Measurements from ENCODE around the gene TMEM150A.
"Not testable (repeated sequence)": the region's sequence is repeated elsewhere in the genome, so short reads cannot be mapped to it uniquely, and the experiment has no call there.

The TMEM150A gene

GRCh38 chr2:85595301-85596025, 7.0 kb downstream of the TMEM150A start, which contains the start of gene RNF181:
Gene RNF181, plus strand, starts transcription at chr2:85595745. Its CDS starts 19 bp downstream, at chr2:85595764.
- H3K9me3 ChIP-seq (replicated peaks in 1 of 2; ENCODE audit: control insufficient read depth in 2 of 2, insufficient read depth in 1 of 2, low read depth in 1 of 2, low read length in 2 of 2): peaks cover 0 to 2% of the 10 kb centered on the region in 2 donors
- peak within 1 kb of the TSS; percentile 86 to 99 for H3K4me3 ChIP-seq (ENCODE audit: low read length in 2 of 2)
- peak within 1 kb of the TSS; percentile 38 for H3K23ac ChIP-seq (ENCODE audit: low read depth, low read length, poor library complexity)
- H3K4me2 ChIP-seq (ENCODE audit: insufficient read depth, low read length, poor library complexity, severe bottlenecking): peak within 1 kb of the TSS; percentile 84
- no peak within 1 kb of the TSS for H3K4ac ChIP-seq (ENCODE audit: low read length)
- H4K91ac ChIP-seq (ENCODE audit: low read depth, low read length, poor library complexity): no peak within 1 kb of the TSS
- no peak within 1 kb of the TSS for H2BK120ac ChIP-seq (ENCODE audit: low read depth, low read length)
- peaks cover 27 to 37% of the 10 kb centered on the region in 2 donors for H3K36me3 ChIP-seq (replicated peaks in 1 of 2; ENCODE audit: control insufficient read depth in 2 of 2, insufficient read depth in 2 of 2, low read length in 2 of 2)
- peaks cover 8 to 13% of the 10 kb centered on the region in 2 donors for H3K4me1 ChIP-seq (ENCODE audit: control insufficient read depth in 2 of 2, insufficient read depth in 1 of 2, low read depth in 1 of 2, low read length in 2 of 2)
- H3K79me1 ChIP-seq (ENCODE audit: low read depth, low read length): peaks cover 10% of the 10 kb centered on the region
- no peak within 1 kb of the TSS for H2BK12ac ChIP-seq (ENCODE audit: low read length)
- peak within 1 kb of the TSS; percentile 89 for H2AFZ ChIP-seq (ENCODE audit: low read length)
- peak within 1 kb of the TSS; percentile 95 for H3K9ac ChIP-seq (ENCODE audit: low read depth, low read length, poor library complexity)
- peak within 1 kb of the TSS; percentile 62 for H2BK5ac ChIP-seq (ENCODE audit: low read length)
- no peak within 1 kb of the TSS for H4K8ac ChIP-seq (ENCODE audit: low read depth, low read length)
- peak within 1 kb of the TSS; percentile 75 for H3K27ac ChIP-seq (replicated peaks; ENCODE audit: low read length)
- peak; percentile 96 for DNase-seq (ENCODE audit: low spot score)
- H3K14ac ChIP-seq (ENCODE audit: low read length): no peak within 1 kb of the TSS
- peak within 1 kb of the TSS; percentile 31 for H2AK5ac ChIP-seq (ENCODE audit: low read depth, low read length)
- H2BK15ac ChIP-seq (ENCODE audit: low read length): no peak within 1 kb of the TSS
- peaks cover 0 to 3% (median 0%) of the 10 kb centered on the region in 3 experiments for H3K27me3 ChIP-seq (ENCODE audit: control insufficient read depth in 3 of 3, insufficient read depth in 3 of 3, low read depth in 1 of 3, low read length in 3 of 3)
- no CpG with 5 or more reads among the region's 47 CpGs for WGBS, 2 donors (ENCODE audit: extremely low coverage in 2 of 2, insufficient read length in 2 of 2, insufficient replicate concordance in 1 of 2)
- peak within 1 kb of the TSS; percentile 92 for H3K18ac ChIP-seq (ENCODE audit: low read length)

DNA sequence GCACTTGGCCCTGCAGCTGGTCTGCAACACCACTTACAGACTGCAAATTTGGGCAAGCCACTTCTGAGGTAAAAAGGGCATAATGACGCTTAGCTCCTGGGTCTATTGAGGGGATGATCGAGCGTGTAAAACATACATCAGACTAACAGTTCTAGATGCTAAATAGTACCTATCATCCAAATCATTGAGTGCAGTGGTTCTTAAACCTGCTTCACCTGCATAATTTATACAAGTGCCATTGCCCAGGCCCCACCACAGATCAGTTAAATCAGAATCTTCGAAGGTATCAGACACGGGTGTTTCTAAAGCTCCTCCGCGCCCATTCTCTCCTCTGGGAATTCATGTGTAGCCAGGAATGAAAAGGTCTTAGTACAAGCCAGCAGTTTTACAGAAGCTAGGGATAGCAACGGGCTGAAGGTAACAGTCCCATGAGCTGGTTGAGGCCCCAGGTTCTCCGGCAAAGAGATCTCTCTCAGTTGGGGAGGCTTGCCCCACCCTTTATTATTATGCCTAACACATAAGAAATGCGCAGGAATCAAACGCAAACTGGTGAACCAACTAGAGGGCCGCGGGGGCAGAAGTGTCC, 7.7 kb downstream of the TMEM150A start:
- H3K4me2 ChIP-seq (ENCODE audit: insufficient read depth, low read length, poor library complexity, severe bottlenecking): peak overlapping the region; percentile 73
- H3K79me1 ChIP-seq (ENCODE audit: low read depth, low read length): peaks cover 10% of the 10 kb centered on the region
- H3K9me3 ChIP-seq (replicated peaks in 1 of 2; ENCODE audit: control insufficient read depth in 2 of 2, insufficient read depth in 1 of 2, low read depth in 1 of 2, low read length in 2 of 2): peaks cover 0 to 2% of the 10 kb centered on the region in 2 donors
- H3K14ac ChIP-seq (ENCODE audit: low read length): no peak overlapping the region
- H2AFZ ChIP-seq (ENCODE audit: low read length): peak overlapping the region; percentile 88
- H4K91ac ChIP-seq (ENCODE audit: low read depth, low read length, poor library complexity): no peak overlapping the region
- peak overlapping the region; percentile 86 to 87 for H3K4me3 ChIP-seq (ENCODE audit: low read length in 2 of 2)
- peaks cover 0 to 3% (median 0%) of the 10 kb centered on the region in 3 experiments for H3K27me3 ChIP-seq (ENCODE audit: control insufficient read depth in 3 of 3, insufficient read depth in 3 of 3, low read depth in 1 of 3, low read length in 3 of 3)
- H3K4ac ChIP-seq (ENCODE audit: low read length): no peak overlapping the region
- H3K9ac ChIP-seq (ENCODE audit: low read depth, low read length, poor library complexity): no peak overlapping the region
- H3K36me3 ChIP-seq (replicated peaks in 1 of 2; ENCODE audit: control insufficient read depth in 2 of 2, insufficient read depth in 2 of 2, low read length in 2 of 2): peaks cover 23 to 33% of the 10 kb centered on the region in 2 donors
- no peak for DNase-seq (ENCODE audit: low spot score)
- no peak overlapping the region for H2BK12ac ChIP-seq (ENCODE audit: low read length)
- no peak overlapping the region for H2BK120ac ChIP-seq (ENCODE audit: low read depth, low read length)
- no CpG with 5 or more reads among the region's 13 CpGs for WGBS, 2 donors (ENCODE audit: extremely low coverage in 2 of 2, insufficient read length in 2 of 2, insufficient replicate concordance in 1 of 2)
- H3K4me1 ChIP-seq (ENCODE audit: control insufficient read depth in 2 of 2, insufficient read depth in 1 of 2, low read depth in 1 of 2, low read length in 2 of 2): peaks cover 8 to 15% of the 10 kb centered on the region in 2 donors
- H2AK5ac ChIP-seq (ENCODE audit: low read depth, low read length): no peak overlapping the region
- H3K23ac ChIP-seq (ENCODE audit: low read depth, low read length, poor library complexity): no peak overlapping the region
- H2BK5ac ChIP-seq (ENCODE audit: low read length): no peak overlapping the region
- H2BK15ac ChIP-seq (ENCODE audit: low read length): no peak overlapping the region
- peak overlapping the region; percentile 75 for H3K27ac ChIP-seq (replicated peaks; ENCODE audit: low read length)
- peak overlapping the region; percentile 92 for H3K18ac ChIP-seq (ENCODE audit: low read length)
- H4K8ac ChIP-seq (ENCODE audit: low read depth, low read length): no peak overlapping the region

DNA sequence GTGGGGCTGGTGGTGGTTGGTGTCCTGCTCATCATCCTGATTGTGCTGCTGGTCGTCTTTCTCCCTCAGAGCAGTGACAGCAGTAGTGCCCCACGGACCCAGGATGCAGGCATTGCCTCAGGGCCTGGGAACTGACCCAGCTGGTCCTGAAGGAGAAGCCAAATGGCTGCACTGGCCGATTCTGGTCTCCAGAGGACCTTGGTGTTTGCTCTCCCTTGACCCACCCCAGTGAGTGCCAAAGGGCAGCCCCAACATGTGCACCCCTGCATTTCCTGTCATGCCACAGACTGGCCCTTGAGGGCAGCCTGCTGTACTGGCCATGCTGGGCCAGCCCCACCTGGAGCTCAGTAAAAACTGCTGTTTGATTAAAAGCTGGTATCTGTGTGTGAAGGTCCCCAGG, 9.5 kb downstream of the TMEM150A start:
- Histone ChIP-seq H3K27me3 (ENCODE audit: control insufficient read depth in 3 of 3, insufficient read depth in 3 of 3, low read depth in 1 of 3, low read length in 3 of 3) (peaks cover 0 to 3% (median 0%) of the 10 kb centered on the region in 3 experiments), H3K18ac (ENCODE audit: low read length) (no peak overlapping the region), H2BK5ac (ENCODE audit: low read length) (peak overlapping the region; percentile 46), H4K8ac (ENCODE audit: low read depth, low read length) (no peak overlapping the region), H3K9ac (ENCODE audit: low read depth, low read length, poor library complexity) (no peak overlapping the region), H3K36me3 (replicated peaks in 1 of 2; ENCODE audit: control insufficient read depth in 2 of 2, insufficient read depth in 2 of 2, low read length in 2 of 2) (peaks cover 13 to 15% of the 10 kb centered on the region in 2 donors), H3K14ac (ENCODE audit: low read length) (no peak overlapping the region), H3K4me2 (ENCODE audit: insufficient read depth, low read length, poor library complexity, severe bottlenecking) (no peak overlapping the region), H2BK120ac (ENCODE audit: low read depth, low read length) (no peak overlapping the region), H3K9me3 (replicated peaks in 1 of 2; ENCODE audit: control insufficient read depth in 2 of 2, insufficient read depth in 1 of 2, low read depth in 1 of 2, low read length in 2 of 2) (peaks cover 0 to 2% of the 10 kb centered on the region in 2 donors), H3K79me1 (ENCODE audit: low read depth, low read length) (peaks cover 10% of the 10 kb centered on the region), H2BK15ac (ENCODE audit: low read length) (no peak overlapping the region), H2BK12ac (ENCODE audit: low read length) (no peak overlapping the region), H4K91ac (ENCODE audit: low read depth, low read length, poor library complexity) (no peak overlapping the region), H3K27ac (replicated peaks; ENCODE audit: low read length) (no peak overlapping the region), H3K4me1 (ENCODE audit: control insufficient read depth in 2 of 2, insufficient read depth in 1 of 2, low read depth in 1 of 2, low read length in 2 of 2) (peaks cover 8 to 15% of the 10 kb centered on the region in 2 donors), H3K23ac (ENCODE audit: low read depth, low read length, poor library complexity) (no peak overlapping the region), H2AFZ (ENCODE audit: low read length) (no peak overlapping the region), H3K4me3 (ENCODE audit: low read length in 2 of 2) (no peak overlapping the region), H2AK5ac (ENCODE audit: low read depth, low read length) (peak overlapping the region; percentile 52), H3K4ac (ENCODE audit: low read length) (no peak overlapping the region)
- no CpG with 5 or more reads among the region's 3 CpGs for WGBS, 2 donors (ENCODE audit: extremely low coverage in 2 of 2, insufficient read length in 2 of 2, insufficient replicate concordance in 1 of 2)
- DNase-seq (ENCODE audit: low spot score): no peak

- not testable (repeated sequence) for DNase-seq (ENCODE audit: low spot score); H4K8ac ChIP-seq (ENCODE audit: low read depth, low read length); H2AFZ ChIP-seq (ENCODE audit: low read length); H3K4ac ChIP-seq (ENCODE audit: low read length); H3K79me1 ChIP-seq (ENCODE audit: low read depth, low read length); H3K18ac ChIP-seq (ENCODE audit: low read length); H3K9ac ChIP-seq (ENCODE audit: low read depth, low read length, poor library complexity); H2BK12ac ChIP-seq (ENCODE audit: low read length); H3K27ac ChIP-seq (replicated peaks; ENCODE audit: low read length); H2BK5ac ChIP-seq (ENCODE audit: low read length); H3K27me3 ChIP-seq (ENCODE audit: control insufficient read depth in 3 of 3, insufficient read depth in 3 of 3, low read depth in 1 of 3, low read length in 3 of 3); H2BK15ac ChIP-seq (ENCODE audit: low read length); H3K9me3 ChIP-seq (replicated peaks in 1 of 2; ENCODE audit: control insufficient read depth in 2 of 2, insufficient read depth in 1 of 2, low read depth in 1 of 2, low read length in 2 of 2); H3K4me3 ChIP-seq (ENCODE audit: low read length in 2 of 2); H2BK120ac ChIP-seq (ENCODE audit: low read depth, low read length); H3K14ac ChIP-seq (ENCODE audit: low read length); H3K23ac ChIP-seq (ENCODE audit: low read depth, low read length, poor library complexity); H4K91ac ChIP-seq (ENCODE audit: low read depth, low read length, poor library complexity); H3K36me3 ChIP-seq (replicated peaks in 1 of 2; ENCODE audit: control insufficient read depth in 2 of 2, insufficient read depth in 2 of 2, low read length in 2 of 2); H2AK5ac ChIP-seq (ENCODE audit: low read depth, low read length); H3K4me2 ChIP-seq (ENCODE audit: insufficient read depth, low read length, poor library complexity, severe bottlenecking)
- H3K4me1 ChIP-seq (ENCODE audit: control insufficient read depth in 2 of 2, insufficient read depth in 1 of 2, low read depth in 1 of 2, low read length in 2 of 2): peaks cover 8 to 18% of the 10 kb centered on the region in 2 donors
- WGBS, 2 donors (ENCODE audit: extremely low coverage in 2 of 2, insufficient read length in 2 of 2, insufficient replicate concordance in 1 of 2): no CpG with 5 or more reads among the region's 9 CpGs
Measured at GRCh38 chr2:85592299-85592698, 10.2 kb downstream of the TMEM150A start.
